HepG2 (cell line): Measurements from ENCODE around the gene MIX23. TPM values are rescaled to one million over a fixed set of nuclear protein-coding genes. Genes with fewer than 3 reads are reported as not detected.

ENCODE experiments used
- ATAC-seq: fragments of 200-7000 bp; cut with Tn5 transposase; 3 replicates; pipeline ENCODE4 v1.9.1; 2020; ENCODE audit warnings: mild to moderate bottlenecking, moderate library complexity
- BruUV-seq: library from RNA; stranded (reverse); fragments of 400-500 nt; replicated peaks from 2 replicates; lab custom pipeline; 2021; lab: Mats Ljungman, UMichigan
- CTCF ChIA-PET: fragments of 300-600 bp; formaldehyde crosslinking; extraction: SDS; loops from one replicate; lab custom pipeline; 2021; ENCODE audit warnings: low total read pairs, inconsistent platforms, low intra/inter-chr PET ratio; lab: Yijun Ruan, JAX
- POLR2A ChIA-PET: fragments of 350-600 bp; sonication (Branson Sonifier 250); formaldehyde crosslinking; loops from one replicate; lab custom pipeline; 2020; ENCODE audit warnings: antibody characterized with exemption, inconsistent platforms; lab: Yijun Ruan, JAX
- DNase-seq: peaks from one replicate; pipeline ENCODE4 v3.0.0-alpha.2; 2015; ENCODE audit warnings: low spot score
- FAIRE-seq: peaks from 3 replicates; lab custom pipeline; 2011; peaks lifted over from hg19 to GRCh38; lab: Jason Lieb, UNC
- H2AFZ ChIP-seq: one replicate; pipeline ENCODE4 v1.6.1; 2011; ENCODE audit warnings: low read length, inconsistent platforms
- H3K27ac ChIP-seq: fragments of 300-600 bp; 3 replicates; pipeline ENCODE4 v1.8.0; 2011; ENCODE audit warnings: mixed run types, mild to moderate bottlenecking, mixed read lengths, low read length, inconsistent platforms; ENCODE audit not compliant: insufficient read depth; ENCODE audit errors: extremely low read length
- H3K27me3 ChIP-seq, 2 experiments: fragments of 200-600 bp in 1 of 2; 2 replicates in 1 of 2; 3 replicates in 1 of 2; pipeline versions ENCODE4 v1.6.0 to v1.8.0; 2011; ENCODE audit warnings: low read length in 2 of 2, mild to moderate bottlenecking in 2 of 2, moderate library complexity in 2 of 2, inconsistent platforms in 1 of 2; ENCODE audit not compliant: insufficient read depth in 2 of 2, control insufficient read depth in 1 of 2
- H3K36me3 ChIP-seq, 2 experiments: fragments of 200-600 bp in 1 of 2; replicated peaks in 1 of 2; 2 replicates in 1 of 2; 3 replicates in 1 of 2; pipeline versions ENCODE4 v1.5.1 to v1.8.0; 2011; ENCODE audit warnings: low read length in 2 of 2, inconsistent platforms in 1 of 2; ENCODE audit not compliant: insufficient read depth in 2 of 2, control insufficient read depth in 1 of 2
- H3K4me1 ChIP-seq: 2 replicates; pipeline ENCODE4 v1.5.1; 2012; ENCODE audit warnings: low read length, inconsistent platforms; ENCODE audit not compliant: insufficient read depth
- H3K4me2 ChIP-seq: 2 replicates; pipeline ENCODE4 v1.6.0; 2011; ENCODE audit warnings: low read depth, low read length, inconsistent platforms
- H3K4me3 ChIP-seq, 3 experiments: fragments of 200-600 bp in 1 of 3; sonication (generic), shearing (Covaris generic) in 1 of 3; replicated peaks in 1 of 3; 2 replicates each; pipeline ENCODE4 v1.5.1; 2011 to 2016; ENCODE audit warnings: low read length in 3 of 3, inconsistent platforms in 2 of 3, low read depth in 2 of 3, mild to moderate bottlenecking in 2 of 3, control low read depth in 1 of 3, mixed read lengths in 1 of 3; ENCODE audit not compliant: insufficient read depth in 1 of 3
- H3K79me2 ChIP-seq: one replicate; pipeline ENCODE4 v1.6.1; 2011; ENCODE audit warnings: low read length, inconsistent platforms; ENCODE audit not compliant: insufficient read depth
- H3K9ac ChIP-seq: 2 replicates; pipeline ENCODE4 v1.6.0; 2011; ENCODE audit warnings: mild to moderate bottlenecking, low read depth, low read length, inconsistent platforms; ENCODE audit not compliant: insufficient read depth
- H3K9me3 ChIP-seq: 2 replicates; pipeline ENCODE4 v1.5.1; 2012; ENCODE audit warnings: mild to moderate bottlenecking, low read length
- H4K20me1 ChIP-seq: 2 replicates; pipeline ENCODE4 v1.6.0; 2011; ENCODE audit warnings: inconsistent platforms, mild to moderate bottlenecking, low read length, moderate library complexity; ENCODE audit not compliant: insufficient read depth
- CEBPB ChIP-seq: IDR thresholded peaks from 2 replicates; pipeline ENCODE4 v1.6.1; 2011; ENCODE audit warnings: low read depth, low read length, improper control_type of control experiment, borderline replicate concordance
- DNMT3B ChIP-seq: conservative IDR thresholded peaks from 2 replicates; pipeline ENCODE4 v1.6.1; 2016; ENCODE audit warnings: missing biosample characterization, control low read depth
- GZF1 ChIP-seq: sonication (generic); formaldehyde crosslinking; IDR thresholded peaks from 2 replicates; pipeline ENCODE4 v1.5.1; 2020; ENCODE audit warnings: mild to moderate bottlenecking, missing genetic modification reagents
- MED13 ChIP-seq: sonication (generic); formaldehyde crosslinking; IDR thresholded peaks from 2 replicates; pipeline ENCODE4 v1.5.0; 2020; ENCODE audit warnings: missing genetic modification reagents
- NFRKB ChIP-seq: fragments of 450-650 bp; IDR thresholded peaks from 2 replicates; pipeline ENCODE4 v1.6.1; 2017
- NRL ChIP-seq: sonication (generic); formaldehyde crosslinking; IDR thresholded peaks from 2 replicates; pipeline ENCODE4 v1.5.0; 2020; ENCODE audit warnings: missing genetic modification reagents, mild to moderate bottlenecking, moderate library complexity, borderline replicate concordance
- PRPF4 ChIP-seq: fragments of 200-400 bp; formaldehyde crosslinking; IDR thresholded peaks from 2 replicates; pipeline ENCODE4 v1.6.1; 2016; ENCODE audit warnings: low read length, low read depth; ENCODE audit not compliant: poor library complexity, severe bottlenecking
- SP5 ChIP-seq: IDR thresholded peaks from 2 replicates; pipeline ENCODE4 v1.6.1; 2016; ENCODE audit warnings: low read depth, borderline replicate concordance
- ZNF205 ChIP-seq: IDR thresholded peaks from 2 replicates; pipeline ENCODE4 v1.6.1; 2018; ENCODE audit warnings: missing biosample characterization, missing genetic modification reagents
- ZNF34 ChIP-seq: sonication (generic); formaldehyde crosslinking; IDR thresholded peaks from 2 replicates; pipeline ENCODE4 v1.4.0; 2020; ENCODE audit warnings: mild to moderate bottlenecking, missing genetic modification reagents, borderline replicate concordance
- ZNF577 ChIP-seq: sonication (generic); formaldehyde crosslinking; IDR thresholded peaks from 2 replicates; pipeline ENCODE4 v1.4.0; 2020; ENCODE audit warnings: mild to moderate bottlenecking, low read depth, missing genetic modification reagents, borderline replicate concordance
- WGBS: methylation state at CpG from one replicate; pipeline ENCODE4 v1.1.6; 2017; ENCODE audit warnings: low lambda C conversion rate; 5-methylcytosine and 5-hydroxymethylcytosine counted together
- in situ Hi-C: cut with HindIII; loops from 2 replicates; pipeline ENCODE4 v1.10.0; 2017; ENCODE audit warnings: low pct_unique_long_range_greater_than_20kb; ENCODE audit not compliant: extremely low pct_ligation_motif_present
- intact Hi-C: fragments of 100-400 bp; cut with micrococcal nuclease; formaldehyde crosslinking; loops from one replicate; pipeline ENCODE4 v1.10.0; 2022; ENCODE audit not compliant: unreplicated experiment
- polyA plus RNA-seq, 8 experiments: library from polyadenylated mRNA; depleted of rRNA in 3 of 8; stranded (reverse) in 7 of 8; unstranded in 1 of 8; fragments of >200 nt; fragmentation: Illumina TruSeq in 4 of 8; extraction: Trizol in 4 of 8; gene quantifications; 2 replicates each; pipeline versions ENCODE4 v1.2.1 to v1.2.3, GENCODE V29; 2011 to 2016; ENCODE audit warnings: low read depth in 4 of 8, missing spikeins in 1 of 8, mixed read lengths in 1 of 8; ENCODE audit not compliant: insufficient read depth in 1 of 8
- total RNA-seq, 5 experiments: library from RNA; depleted of rRNA; stranded (reverse); fragments of >200 nt; fragmentation: Illumina TruSeq; extraction: Trizol; gene quantifications; 2 replicates each; pipeline ENCODE4 v1.2.3, GENCODE V29; 2016; ENCODE audit warnings: low read depth in 1 of 5
- TF ChIP-seq, protein P1 (sequence below): sonication (generic); formaldehyde crosslinking; IDR thresholded peaks from 2 replicates; pipeline ENCODE4 v1.4.0; 2020; ENCODE audit warnings: missing genetic modification reagents
- TF ChIP-seq, protein P2 (sequence below): sonication (generic); formaldehyde crosslinking; IDR thresholded peaks from 2 replicates; pipeline ENCODE4 v1.8.0; 2022; ENCODE audit warnings: low read depth, missing genetic modification reagents
- TF ChIP-seq, protein P3 (sequence below): sonication (generic); formaldehyde crosslinking; IDR thresholded peaks from 2 replicates; pipeline ENCODE4 v1.8.0; 2022; ENCODE audit warnings: missing genetic modification reagents, mild to moderate bottlenecking, moderate library complexity, borderline replicate concordance

MIX23 gene
- total and polyA plus RNA-seq, 2 of the 13 experiments (the other 11 are each of a cell fraction or from before 2014, with no cell fraction given) = 20.0 to 152 TPM

DNA sequence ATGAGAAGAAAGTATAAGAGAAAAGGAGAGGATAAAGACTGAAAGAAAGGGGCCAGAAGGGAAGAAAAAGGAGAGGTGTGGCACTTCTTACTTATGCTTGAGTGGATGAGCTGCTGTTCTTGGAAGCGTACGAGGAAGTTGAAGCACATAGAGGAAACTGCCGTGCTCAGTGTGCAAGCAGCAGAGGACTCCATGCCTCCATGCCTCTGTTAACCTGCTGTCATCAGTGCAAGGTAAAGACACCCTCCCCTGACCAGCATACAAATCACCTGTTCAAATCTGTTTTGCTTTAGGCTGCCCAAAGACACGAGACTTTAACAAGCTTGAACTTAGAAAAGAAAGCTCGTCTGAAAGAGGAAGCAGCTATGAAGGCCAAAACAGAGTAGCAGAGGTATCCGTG, 26.4 kb upstream of the MIX23 start:
- H3K27ac ChIP-seq = no peak overlapping the region
- FAIRE-seq (no peak), DNase-seq (no peak), ATAC-seq (no peak)
- H4K20me1 ChIP-seq = no peaks in the 10 kb centered on the region; the same call in 1 of the 2 replicates
- no TSS peak for BruUV-seq
- no peaks in the 10 kb centered on the region for H3K9me3 ChIP-seq
- H3K79me2 ChIP-seq = peaks cover 8% of the 10 kb centered on the region
- 99% methylated on average over 6 of the region's 6 CpGs for WGBS
- intact Hi-C loops = no loop called here
- H3K4me1 ChIP-seq = peaks cover 12% of the 10 kb centered on the region
- CTCF ChIA-PET = no interaction called here
- in situ Hi-C loops = no loop called here
- peaks cover 23 to 69% of the 10 kb centered on the region in 2 experiments for H3K36me3 ChIP-seq
- no peaks in the 10 kb centered on the region for H3K27me3 ChIP-seq
- POLR2A ChIA-PET = no interaction called here
- no peak overlapping the region for H3K4me3 ChIP-seq
- no peak for TF ChIP-seq NFRKB
- TF ChIP-seq NRL (CRISPR knock-in tag) = no peak
- TF ChIP-seq, protein P1, sequence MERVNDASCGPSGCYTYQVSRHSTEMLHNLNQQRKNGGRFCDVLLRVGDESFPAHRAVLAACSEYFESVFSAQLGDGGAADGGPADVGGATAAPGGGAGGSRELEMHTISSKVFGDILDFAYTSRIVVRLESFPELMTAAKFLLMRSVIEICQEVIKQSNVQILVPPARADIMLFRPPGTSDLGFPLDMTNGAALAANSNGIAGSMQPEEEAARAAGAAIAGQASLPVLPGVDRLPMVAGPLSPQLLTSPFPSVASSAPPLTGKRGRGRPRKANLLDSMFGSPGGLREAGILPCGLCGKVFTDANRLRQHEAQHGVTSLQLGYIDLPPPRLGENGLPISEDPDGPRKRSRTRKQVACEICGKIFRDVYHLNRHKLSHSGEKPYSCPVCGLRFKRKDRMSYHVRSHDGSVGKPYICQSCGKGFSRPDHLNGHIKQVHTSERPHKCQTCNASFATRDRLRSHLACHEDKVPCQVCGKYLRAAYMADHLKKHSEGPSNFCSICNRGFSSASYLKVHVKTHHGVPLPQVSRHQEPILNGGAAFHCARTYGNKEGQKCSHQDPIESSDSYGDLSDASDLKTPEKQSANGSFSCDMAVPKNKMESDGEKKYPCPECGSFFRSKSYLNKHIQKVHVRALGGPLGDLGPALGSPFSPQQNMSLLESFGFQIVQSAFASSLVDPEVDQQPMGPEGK (CRISPR knock-in tag) = no peak
- TF ChIP-seq CEBPB = no peak
- no peak for TF ChIP-seq ZNF577
- H3K4me2 ChIP-seq = no peak overlapping the region
- no peak overlapping the region for H2AFZ ChIP-seq
- H3K9ac ChIP-seq = no peak overlapping the region

DNA sequence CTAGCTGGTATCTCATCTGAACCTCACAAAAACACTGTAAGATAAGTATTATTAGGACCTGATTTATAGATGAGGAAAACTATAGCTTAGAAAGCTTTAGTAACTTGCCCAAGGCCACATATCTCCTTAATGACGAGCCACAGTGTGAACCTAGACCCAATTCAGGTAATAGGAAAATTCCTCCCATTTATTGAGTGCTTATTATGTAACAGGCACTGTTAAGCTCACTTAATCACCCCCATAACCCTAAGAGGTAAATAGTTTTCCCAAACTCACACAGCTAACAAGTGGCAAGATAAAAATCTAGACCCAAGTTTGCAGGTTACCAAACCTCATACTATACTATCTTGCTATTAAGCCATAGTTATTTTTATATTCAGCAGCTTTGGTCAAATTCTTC, 24.9 kb upstream of the MIX23 start:
- no peaks in the 10 kb centered on the region; the same call in 1 of the 2 replicates for H4K20me1 ChIP-seq
- no peaks in the 10 kb centered on the region for H3K9me3 ChIP-seq
- H3K4me3 ChIP-seq = no peak overlapping the region
- no peaks in the 10 kb centered on the region for H3K4me1 ChIP-seq
- H3K79me2 ChIP-seq = peaks cover 3% of the 10 kb centered on the region
- no peak for TF ChIP-seq PRPF4
- TF ChIP-seq, protein P2, sequence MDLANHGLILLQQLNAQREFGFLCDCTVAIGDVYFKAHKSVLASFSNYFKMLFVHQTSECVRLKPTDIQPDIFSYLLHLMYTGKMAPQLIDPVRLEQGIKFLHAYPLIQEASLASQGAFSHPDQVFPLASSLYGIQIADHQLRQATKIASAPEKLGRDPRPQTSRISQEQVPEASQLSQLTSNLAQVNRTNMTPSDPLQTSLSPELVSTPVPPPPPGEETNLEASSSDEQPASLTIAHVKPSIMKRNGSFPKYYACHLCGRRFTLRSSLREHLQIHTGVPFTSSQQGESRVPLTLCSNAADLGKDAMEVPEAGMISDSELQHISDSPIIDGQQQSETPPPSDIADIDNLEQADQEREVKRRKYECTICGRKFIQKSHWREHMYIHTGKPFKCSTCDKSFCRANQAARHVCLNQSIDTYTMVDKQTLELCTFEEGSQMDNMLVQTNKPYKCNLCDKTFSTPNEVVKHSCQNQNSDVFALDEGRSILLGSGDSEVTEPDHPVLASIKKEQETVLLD (CRISPR knock-in tag) = no peak
- TF ChIP-seq DNMT3B (CRISPR knock-in tag) = no peak
- TF ChIP-seq ZNF34 (CRISPR knock-in tag) = no peak
- TF ChIP-seq, protein P3, sequence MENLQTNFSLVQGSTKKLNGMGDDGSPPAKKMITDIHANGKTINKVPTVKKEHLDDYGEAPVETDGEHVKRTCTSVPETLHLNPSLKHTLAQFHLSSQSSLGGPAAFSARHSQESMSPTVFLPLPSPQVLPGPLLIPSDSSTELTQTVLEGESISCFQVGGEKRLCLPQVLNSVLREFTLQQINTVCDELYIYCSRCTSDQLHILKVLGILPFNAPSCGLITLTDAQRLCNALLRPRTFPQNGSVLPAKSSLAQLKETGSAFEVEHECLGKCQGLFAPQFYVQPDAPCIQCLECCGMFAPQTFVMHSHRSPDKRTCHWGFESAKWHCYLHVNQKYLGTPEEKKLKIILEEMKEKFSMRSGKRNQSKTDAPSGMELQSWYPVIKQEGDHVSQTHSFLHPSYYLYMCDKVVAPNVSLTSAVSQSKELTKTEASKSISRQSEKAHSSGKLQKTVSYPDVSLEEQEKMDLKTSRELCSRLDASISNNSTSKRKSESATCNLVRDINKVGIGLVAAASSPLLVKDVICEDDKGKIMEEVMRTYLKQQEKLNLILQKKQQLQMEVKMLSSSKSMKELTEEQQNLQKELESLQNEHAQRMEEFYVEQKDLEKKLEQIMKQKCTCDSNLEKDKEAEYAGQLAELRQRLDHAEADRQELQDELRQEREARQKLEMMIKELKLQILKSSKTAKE = no peak
- no peak for TF ChIP-seq ZNF205 (CRISPR knock-in tag)
- no peak for TF ChIP-seq SP5
- no peak for TF ChIP-seq MED13 (CRISPR knock-in tag)
- TF ChIP-seq GZF1 (CRISPR knock-in tag) = no peak
- TF ChIP-seq, all 625 proteins: peak for 0
- Histone ChIP-seq H3K36me3 (peaks cover 23 to 84% of the 10 kb centered on the region in 2 experiments), H3K4me2 (no peak overlapping the region), H3K9ac (no peak overlapping the region), H3K27ac (no peak overlapping the region), H2AFZ (no peak overlapping the region), H3K27me3 (no peaks in the 10 kb centered on the region)
- no TSS peak for BruUV-seq
- ChIA-PET POLR2A (interaction anchor here (1.2 kb wide), 1 partner anchor 24 kb away, joined by 4 read pairs; the partner anchor contains the start of gene FAM162A), CTCF (no interaction called here)
- in situ Hi-C loops = no loop called here
- ATAC-seq (no peak), DNase-seq (no peak), FAIRE-seq (no peak)
- WGBS = 100% methylated on average over 1 of the region's 1 CpG
- intact Hi-C loops = no loop called here
